Measurements from ENCODE around the gene MRC2. TPM values are rescaled to one million over a fixed set of nuclear protein-coding genes. Genes with fewer than 3 reads are reported as not detected.

Gene MRC2
- polyA plus RNA-seq, 1 donor, result 136 TPM

DNA sequence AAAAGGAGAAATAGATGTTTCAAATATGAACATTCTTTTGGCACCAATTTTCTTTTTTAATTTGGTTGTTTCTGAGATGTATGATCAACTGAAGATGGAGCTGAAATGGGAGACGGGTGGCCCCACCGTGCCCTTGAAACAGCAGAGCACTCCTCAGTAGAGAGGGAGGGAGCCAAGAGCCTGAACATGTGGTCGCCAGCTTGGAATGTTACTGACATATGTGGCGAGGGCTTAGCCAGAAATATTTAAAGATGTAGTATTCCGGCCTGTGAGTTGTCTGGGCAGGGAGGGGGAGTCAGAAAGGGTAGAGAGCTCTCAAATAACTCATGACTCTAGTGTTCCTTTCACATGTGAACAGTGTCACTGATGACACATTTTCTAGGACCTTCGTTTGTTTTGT is 13.3 kb upstream of the MRC2 start:
- no peak for DNase-seq (ENCODE audit: low read depth)

GRCh38 chr17:62615503-62615902 is 12.0 kb upstream of the MRC2 start:
- no peak for DNase-seq (ENCODE audit: low read depth)

- no peak for DNase-seq (ENCODE audit: low read depth)
Measured at GRCh38 chr17:62616993-62617893, 10.2 kb upstream of the MRC2 start.

DNA sequence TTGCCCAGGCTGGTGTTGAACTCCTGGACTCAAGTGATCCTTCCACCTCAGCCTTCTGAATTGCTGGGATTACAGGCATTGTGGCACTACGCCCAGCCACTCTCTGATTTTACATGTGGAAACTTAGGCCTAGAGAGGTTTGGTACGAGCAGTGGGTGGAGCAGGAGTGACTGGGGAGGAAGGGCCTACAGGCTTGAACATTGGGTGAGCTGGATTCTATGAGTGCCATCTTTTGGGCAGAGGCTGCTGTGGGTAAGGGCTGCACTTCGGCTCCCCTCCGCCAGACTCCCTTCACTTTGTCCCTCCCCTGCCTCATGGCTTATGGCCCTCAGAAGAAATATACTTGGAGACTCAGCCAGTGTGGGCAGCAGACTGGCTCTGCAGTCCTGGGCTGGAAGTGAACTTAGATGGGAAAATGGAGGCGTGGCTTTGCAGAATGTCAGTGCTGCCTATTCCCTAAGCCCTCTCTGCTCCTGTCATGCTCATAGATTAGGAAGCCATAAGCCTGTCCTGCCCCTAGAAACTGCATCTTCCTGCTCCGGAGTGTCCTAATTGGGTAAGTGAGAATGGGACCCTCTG is 9.5 kb upstream of the MRC2 start:
- DNase-seq (ENCODE audit: low read depth), result no peak

GRCh38 chr17:62618647-62619416 is 8.6 kb upstream of the MRC2 start:
- no peak for DNase-seq (ENCODE audit: low read depth)

DNA sequence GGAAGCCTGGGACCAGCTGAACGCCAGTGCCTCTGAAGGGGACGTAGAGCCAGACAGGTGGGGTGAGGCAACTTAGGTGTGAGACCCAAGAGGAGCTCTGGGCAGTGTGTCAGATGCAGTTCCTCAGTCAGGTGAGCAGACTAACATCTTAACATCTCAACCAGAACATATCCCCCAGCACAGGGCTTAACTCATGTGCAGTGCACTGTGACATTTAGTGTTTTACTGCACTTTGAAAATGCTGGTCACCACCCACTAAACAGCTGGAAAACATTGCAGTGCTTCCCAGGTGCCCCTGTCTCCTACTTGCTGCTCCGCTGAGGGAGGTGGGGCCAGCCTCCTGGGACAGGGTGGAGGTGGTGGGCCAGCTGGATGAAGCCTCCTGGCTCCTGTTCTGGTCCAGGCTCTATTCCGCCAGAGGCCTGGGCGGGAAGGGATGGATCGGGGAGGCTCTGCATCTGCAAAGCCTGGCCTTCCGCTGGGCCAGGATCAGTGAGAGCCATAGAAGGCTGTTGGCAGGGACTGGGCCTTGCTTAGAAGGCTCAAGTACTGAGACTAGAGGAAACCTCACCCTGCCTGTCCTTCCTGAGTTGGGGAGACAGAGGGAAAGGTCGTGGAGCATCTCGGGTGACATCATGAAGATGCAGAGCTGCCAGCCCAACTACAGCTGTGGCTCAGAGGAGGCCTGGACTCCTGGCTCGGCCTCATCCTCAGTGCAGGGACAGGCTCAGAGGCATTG is 7.9 kb upstream of the MRC2 start:
- no peak for DNase-seq (ENCODE audit: low read depth)

DNA sequence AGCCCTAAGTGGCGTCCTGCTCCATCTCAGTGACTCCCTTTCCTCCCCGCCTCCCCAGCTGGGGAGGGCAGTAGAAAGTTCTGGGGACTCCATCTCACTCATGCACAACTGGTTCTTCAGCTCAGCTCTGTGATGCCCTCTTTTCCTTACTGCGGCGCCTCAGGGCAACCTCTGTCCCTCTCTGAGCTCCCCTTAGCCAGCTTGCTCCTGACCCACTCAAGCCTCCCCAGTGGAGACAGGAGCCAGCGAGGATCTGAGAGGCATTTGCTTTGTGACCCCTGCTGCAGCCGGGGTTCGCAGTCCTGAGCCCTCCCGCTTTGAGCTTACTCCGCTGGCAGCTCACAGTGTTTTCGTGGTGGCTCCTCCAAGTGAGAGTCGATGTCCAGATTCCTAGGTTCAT is 6.2 kb upstream of the MRC2 start:
- no peak for DNase-seq (ENCODE audit: low read depth)

GRCh38 chr17:62625184-62625869 is 2.1 kb upstream of the MRC2 start:
- no peak for DNase-seq (ENCODE audit: low read depth)

DNA sequence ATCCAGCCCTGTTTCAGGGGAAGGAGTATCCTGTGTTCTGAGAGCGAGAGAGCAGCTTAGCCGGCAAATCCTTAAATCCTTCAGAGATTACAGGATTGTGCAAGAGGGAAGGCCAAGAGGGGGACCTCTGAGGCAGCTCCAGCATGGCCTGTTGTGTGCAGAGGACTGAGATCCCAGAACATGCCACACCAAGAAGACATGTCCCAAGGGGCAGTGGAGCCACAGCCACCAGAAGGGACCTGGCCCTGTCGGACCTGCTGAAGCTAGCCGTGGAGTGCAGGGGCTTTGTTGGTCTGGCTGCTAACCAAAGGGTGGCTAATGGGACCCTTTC is 1.6 kb upstream of the MRC2 start:
- no peak for DNase-seq (ENCODE audit: low read depth)

DNA sequence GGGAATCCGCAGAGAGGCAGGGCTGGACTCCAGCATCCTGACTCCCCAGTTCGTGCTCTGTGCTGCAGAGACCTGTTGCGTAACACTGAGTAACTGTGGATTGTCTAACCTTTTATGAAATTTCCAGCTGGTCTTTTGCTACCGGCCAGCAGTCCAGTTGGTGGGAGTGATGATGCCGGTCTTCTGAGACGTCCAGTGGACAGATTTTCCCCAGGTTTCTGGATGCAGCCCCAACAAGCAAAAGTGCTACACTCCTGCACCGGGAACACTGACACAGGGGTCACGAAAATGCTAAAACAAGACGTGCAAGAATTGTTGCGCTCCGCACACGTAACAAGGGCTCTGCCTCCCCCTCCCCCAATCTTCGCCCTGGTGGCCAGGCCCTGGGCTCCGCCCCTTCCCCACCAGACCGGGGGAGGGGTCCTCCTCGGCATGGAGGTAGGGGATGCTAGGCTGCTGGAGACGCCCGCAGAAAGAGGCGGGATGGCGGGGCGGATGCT is 701 bp upstream of the MRC2 start:
- DNase-seq (ENCODE audit: low read depth), result peak; percentile 86

- no peak for DNase-seq (ENCODE audit: low read depth)
Measured at GRCh38 chr17:62627904-62628633, 599 bp downstream of the MRC2 start.

- DNase-seq (ENCODE audit: low read depth), result no peak
Measured at GRCh38 chr17:62628831-62629555, 1.5 kb downstream of the MRC2 start.

DNA sequence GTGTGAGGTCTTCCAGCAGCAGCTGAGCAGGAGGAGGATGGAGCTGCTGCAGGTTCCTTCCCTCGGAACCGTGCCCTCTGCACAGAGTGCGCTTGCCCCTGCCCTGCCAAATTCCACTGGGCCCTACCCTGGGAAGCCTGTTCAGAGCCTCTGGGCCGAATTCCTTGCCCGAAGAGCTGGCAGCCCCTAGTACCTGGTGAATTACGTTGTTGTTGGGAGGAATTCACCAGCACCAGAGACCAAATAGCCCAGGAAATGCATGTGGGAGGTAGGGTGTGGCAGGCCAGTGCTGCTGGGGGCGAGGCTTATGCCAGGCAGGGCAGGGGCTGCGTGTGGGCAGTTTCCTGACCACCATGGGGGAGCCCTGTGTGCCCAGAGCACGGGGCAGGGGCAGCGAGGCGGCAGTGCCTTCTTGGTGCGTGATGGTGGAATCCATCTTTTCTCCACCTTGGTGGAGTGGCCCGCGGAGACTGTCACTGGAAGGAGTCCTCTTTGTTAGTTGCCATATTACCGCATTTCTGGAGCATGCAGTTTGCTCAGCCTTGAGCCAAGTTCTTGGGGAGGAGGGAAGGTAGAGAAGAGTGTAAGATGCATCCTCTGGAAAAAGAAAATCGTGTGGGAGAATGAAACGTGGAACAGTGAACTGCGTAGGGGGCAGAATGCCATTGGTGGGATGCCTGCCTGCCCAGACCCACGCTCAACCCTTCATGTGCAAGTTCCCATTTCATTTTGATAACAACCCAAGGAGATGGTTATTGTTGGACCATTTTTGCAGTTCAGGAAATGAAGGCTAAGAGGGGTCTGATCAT is 2.3 kb downstream of the MRC2 start:
- no peak for DNase-seq (ENCODE audit: low read depth)

DNA sequence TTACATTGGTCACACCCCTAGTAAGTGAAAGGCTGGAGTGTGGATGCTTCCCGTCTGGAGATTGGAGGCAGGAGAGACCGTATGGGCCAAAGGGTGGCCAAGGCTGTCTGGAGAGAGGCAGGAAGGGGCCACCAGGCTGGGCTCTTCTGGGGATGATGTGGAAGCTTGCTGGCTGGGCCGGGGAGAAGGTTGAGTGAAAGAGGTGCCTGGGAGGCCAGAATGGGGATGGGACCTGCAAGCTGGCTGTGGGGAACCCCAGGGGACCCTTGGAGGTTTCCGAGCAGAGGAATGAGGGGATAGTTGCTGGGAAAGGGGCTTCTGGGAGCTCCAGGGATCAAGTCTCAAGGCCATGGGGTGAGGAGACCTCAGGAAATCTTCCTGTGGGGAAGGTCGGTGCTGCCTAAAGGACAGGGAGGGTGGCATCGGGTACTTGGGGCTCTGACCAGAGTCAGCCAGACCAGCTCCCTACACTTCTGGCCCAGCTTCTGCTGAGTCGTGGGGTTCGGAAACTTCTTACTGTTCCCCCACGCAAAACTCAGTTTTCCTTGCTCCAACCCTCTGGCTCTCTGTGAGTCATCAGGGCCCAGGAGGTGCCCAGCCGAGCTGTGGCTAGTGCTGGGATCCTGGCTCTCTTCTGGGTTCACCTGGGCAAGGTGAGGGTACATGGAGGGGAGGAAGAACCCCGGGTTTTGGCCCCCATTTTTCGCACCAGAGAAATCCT is 3.1 kb downstream of the MRC2 start:
- DNase-seq (ENCODE audit: low read depth), result no peak

DNA sequence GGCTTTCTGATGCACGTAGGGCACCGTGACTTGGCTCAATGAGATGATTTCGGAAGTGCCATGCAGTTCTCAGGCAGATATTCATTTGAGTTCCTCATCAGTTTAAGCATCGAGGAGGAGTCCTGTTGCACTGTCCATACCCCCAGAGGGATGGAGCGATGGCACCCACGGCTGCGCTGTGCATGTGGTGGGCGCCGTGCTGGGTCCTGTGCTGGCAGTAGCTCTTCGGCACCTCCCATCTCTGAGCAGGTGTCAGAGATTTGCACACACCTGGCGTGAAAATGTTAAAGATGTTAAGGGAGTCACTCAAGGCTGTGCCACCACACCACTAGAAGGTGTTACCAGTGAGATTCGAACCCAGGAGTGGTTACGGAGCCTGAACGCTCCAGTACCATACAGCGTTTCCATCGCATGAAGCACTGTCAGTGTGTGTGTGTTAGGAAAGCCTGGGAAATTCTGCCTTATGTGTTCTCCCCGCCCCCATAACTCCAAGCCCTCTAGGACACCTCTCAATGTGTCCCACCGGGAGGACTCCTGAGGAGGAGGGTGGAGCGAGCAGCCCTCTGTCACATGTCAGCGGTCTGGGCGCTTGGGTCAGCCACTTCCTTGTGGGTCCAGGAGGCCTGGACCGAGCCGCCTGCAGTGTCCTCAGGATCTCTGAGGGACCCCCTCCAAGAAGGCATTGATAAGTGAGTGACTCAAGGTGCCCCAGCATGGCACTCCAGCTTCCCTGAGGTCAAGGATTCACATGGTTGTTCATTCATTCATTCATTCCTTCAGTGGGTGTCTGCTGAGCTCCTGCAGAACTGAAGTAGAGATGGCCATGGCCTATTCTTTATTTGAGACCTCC is 3.8 kb downstream of the MRC2 start:
- no peak for DNase-seq (ENCODE audit: low read depth)

DNA sequence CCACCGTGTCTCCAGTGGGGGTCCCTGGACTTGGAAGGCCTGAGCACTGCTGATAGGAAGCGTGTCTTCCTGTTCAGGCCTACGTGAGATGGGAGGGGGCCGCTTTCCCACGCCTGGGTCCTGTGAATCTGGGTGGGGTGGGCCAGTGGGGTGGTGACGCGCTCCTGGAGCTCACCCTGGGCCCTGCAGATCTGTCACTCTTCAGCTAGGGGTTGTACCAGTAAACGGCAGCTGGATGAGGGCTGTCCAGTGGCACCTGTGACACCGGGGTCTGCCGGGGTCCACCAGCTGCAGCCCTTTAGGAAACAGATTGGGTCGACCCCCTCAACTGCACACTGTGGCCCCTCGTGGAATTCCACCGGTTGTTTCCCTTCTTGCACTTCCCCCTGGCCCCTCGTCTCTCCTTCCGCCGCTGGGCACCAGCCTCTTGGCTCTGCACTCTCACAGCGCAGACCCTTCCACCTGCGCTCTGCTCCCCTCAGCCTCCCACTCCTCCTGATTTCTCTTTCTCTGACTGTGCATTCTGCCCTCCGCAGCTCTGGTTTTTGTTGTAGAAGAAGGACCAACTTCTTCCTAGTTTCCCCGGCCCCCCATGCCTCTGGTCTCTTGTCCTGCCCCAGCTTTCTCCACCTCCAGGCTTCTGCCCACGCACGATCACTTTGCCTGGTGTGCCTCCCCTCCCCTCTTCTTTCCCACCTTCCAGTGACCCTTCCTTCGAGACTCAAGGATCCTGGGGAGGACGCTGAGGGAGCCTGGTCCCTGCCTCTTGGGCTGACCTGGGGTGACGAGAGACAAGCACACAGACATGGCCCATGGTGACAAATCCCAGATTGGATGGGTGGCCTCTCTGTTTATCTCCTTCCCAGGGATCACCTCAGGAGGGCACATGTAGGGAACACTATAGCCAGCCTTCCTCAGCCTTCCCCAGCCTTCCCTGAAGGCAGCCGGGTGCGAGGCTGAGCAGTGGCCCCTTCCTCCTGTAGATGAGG is 4.8 kb downstream of the MRC2 start:
- no peak for DNase-seq (ENCODE audit: low read depth)

Measured in forelimb muscle (tissue), 1 donor.